H9 (cell line): ENCODE data around the gene PLGRKT. TPM values are rescaled to one million over a fixed set of nuclear protein-coding genes. Genes with fewer than 3 reads are reported as not detected.
A peak's percentile ranks its signal among the peaks of the same experiment; 100 is the strongest.

Experiments used
- DNase-seq: peaks from one replicate; pipeline ENCODE4 v3.0.0-alpha.2; 2017
- H2AFZ ChIP-seq: one replicate; pipeline ENCODE4 v1.6.1; 2013; ENCODE audit warnings: mild to moderate bottlenecking, low read length, control low read depth, moderate library complexity
- H2AK5ac ChIP-seq: 2 replicates; pipeline ENCODE4 v1.6.1; 2013; ENCODE audit warnings: low read length, control low read depth, mixed read lengths; ENCODE audit not compliant: insufficient read length
- H2BK120ac ChIP-seq: one replicate; pipeline ENCODE4 v1.6.1; 2013; ENCODE audit warnings: low read depth, mild to moderate bottlenecking, low read length, control low read depth, inconsistent platforms; ENCODE audit not compliant: poor library complexity, severe bottlenecking
- H2BK12ac ChIP-seq: 2 replicates; pipeline ENCODE4 v1.6.1; 2013; ENCODE audit warnings: low read length, control low read depth, mixed read lengths, low read depth; ENCODE audit not compliant: insufficient read length
- H2BK15ac ChIP-seq: 2 replicates; pipeline ENCODE4 v1.6.1; 2013; ENCODE audit warnings: low read depth, low read length, control low read depth
- H2BK20ac ChIP-seq: one replicate; pipeline ENCODE4 v1.6.1; 2013; ENCODE audit warnings: low read depth, mild to moderate bottlenecking, low read length, control low read depth, inconsistent platforms; ENCODE audit not compliant: poor library complexity, severe bottlenecking
- H2BK5ac ChIP-seq: 2 replicates; pipeline ENCODE4 v1.6.1; 2013; ENCODE audit warnings: low read length, control low read depth, mixed read lengths; ENCODE audit not compliant: insufficient read length
- H3K14ac ChIP-seq: 2 replicates; pipeline ENCODE4 v1.6.1; 2013; ENCODE audit warnings: low read length, control low read depth; ENCODE audit not compliant: insufficient read depth
- H3K18ac ChIP-seq: 2 replicates; pipeline ENCODE4 v1.6.1; 2013; ENCODE audit warnings: low read depth, mild to moderate bottlenecking, mixed read lengths, low read length, control low read depth; ENCODE audit not compliant: insufficient read length
- H3K23ac ChIP-seq: 2 replicates; pipeline ENCODE4 v1.6.1; 2013; ENCODE audit warnings: low read length, control low read depth, mixed read lengths, low read depth; ENCODE audit not compliant: insufficient read length
- H3K23me2 ChIP-seq: 2 replicates; pipeline ENCODE4 v1.6.1; 2013; ENCODE audit warnings: low read depth, mild to moderate bottlenecking, mixed read lengths, low read length, control low read depth; ENCODE audit not compliant: insufficient read length, poor library complexity, severe bottlenecking
- H3K27ac ChIP-seq: 2 replicates; pipeline ENCODE4 v1.5.1; 2013; ENCODE audit warnings: low read length, control low read depth, mixed read lengths, low read depth; ENCODE audit not compliant: insufficient read length
- H3K27me3 ChIP-seq: 2 replicates; pipeline ENCODE4 v1.6.1; 2013; ENCODE audit warnings: low read length, control low read depth, inconsistent platforms; ENCODE audit not compliant: insufficient read depth
- H3K4ac ChIP-seq: 2 replicates; pipeline ENCODE4 v1.6.1; 2013; ENCODE audit warnings: low read depth, mild to moderate bottlenecking, control low read depth, inconsistent platforms, low read length, moderate library complexity
- H3K4me1 ChIP-seq: 2 replicates; pipeline ENCODE4 v1.6.1; 2013; ENCODE audit warnings: low read length, control low read depth, inconsistent platforms; ENCODE audit not compliant: insufficient read depth
- H3K4me2 ChIP-seq: 2 replicates; pipeline ENCODE4 v1.6.1; 2013; ENCODE audit warnings: low read length, control low read depth, mixed read lengths; ENCODE audit not compliant: insufficient read length, insufficient read depth
- H3K56ac ChIP-seq: 2 replicates; pipeline ENCODE4 v1.6.1; 2013; ENCODE audit warnings: low read depth, mild to moderate bottlenecking, mixed read lengths, low read length, control low read depth; ENCODE audit not compliant: insufficient read length
- H3K79me1 ChIP-seq: 2 replicates; pipeline ENCODE4 v1.6.1; 2013; ENCODE audit warnings: low read depth, mild to moderate bottlenecking, moderate library complexity, low read length, control low read depth, inconsistent platforms; ENCODE audit not compliant: insufficient read depth, poor library complexity, severe bottlenecking
- H3K79me2 ChIP-seq: 2 replicates; pipeline ENCODE4 v1.6.1; 2013; ENCODE audit warnings: low read length, control low read depth, inconsistent platforms; ENCODE audit not compliant: insufficient read depth
- H3K9ac ChIP-seq: 2 replicates; pipeline ENCODE4 v1.6.1; 2013; ENCODE audit warnings: low read length, control low read depth, mixed read lengths; ENCODE audit not compliant: insufficient read length; ENCODE audit errors: extremely low read depth
- H3K9me3 ChIP-seq: one replicate; pipeline ENCODE4 v1.6.1; 2013; ENCODE audit warnings: low read depth, low read length, inconsistent platforms; ENCODE audit not compliant: control insufficient read depth
- H3T11ph ChIP-seq: one replicate; pipeline ENCODE4 v1.6.1; 2013; ENCODE audit warnings: mild to moderate bottlenecking, low read length, control low read depth, inconsistent platforms
- H4K20me1 ChIP-seq: one replicate; pipeline ENCODE4 v1.6.1; 2013; ENCODE audit not compliant: control insufficient read depth, insufficient read length, insufficient read depth
- H4K5ac ChIP-seq: 2 replicates; pipeline ENCODE4 v1.6.1; 2013; ENCODE audit warnings: low read depth, mild to moderate bottlenecking, mixed read lengths, low read length, control low read depth; ENCODE audit not compliant: insufficient read length
- H4K8ac ChIP-seq: replicated peaks from 2 replicates; pipeline ENCODE4 v1.6.1; 2013; ENCODE audit warnings: low read length, control low read depth, mixed read lengths, low read depth; ENCODE audit not compliant: insufficient read length
- H4K91ac ChIP-seq: 2 replicates; pipeline ENCODE4 v1.6.1; 2013; ENCODE audit warnings: low read depth, mild to moderate bottlenecking, moderate library complexity, mixed read lengths, low read length, control low read depth; ENCODE audit not compliant: insufficient read length
- H3K27ac Mint-ChIP-seq, 3 experiments: 2 replicates in 2 of 3; 3 replicates in 1 of 3; pipeline ENCODE4 v1.8.0; 2020 to 2021; ENCODE audit warnings: mixed read lengths in 3 of 3, mild to moderate bottlenecking in 1 of 3, moderate library complexity in 1 of 3
- H3K27me3 Mint-ChIP-seq: 2 replicates; pipeline ENCODE4 v1.8.0; 2021; ENCODE audit warnings: low read depth, mild to moderate bottlenecking, moderate library complexity, mixed read lengths
- H3K36me3 Mint-ChIP-seq, 3 experiments: 2 replicates in 2 of 3; 3 replicates in 1 of 3; pipeline ENCODE4 v1.8.0; 2020 to 2021; ENCODE audit warnings: low read depth in 3 of 3, mixed read lengths in 3 of 3; ENCODE audit not compliant: insufficient read depth in 1 of 3
- H3K4me1 Mint-ChIP-seq, 2 experiments: 2 replicates each; pipeline ENCODE4 v1.8.0; 2020; ENCODE audit warnings: mixed read lengths in 2 of 2
- H3K4me3 Mint-ChIP-seq, 2 experiments: 2 replicates in 1 of 2; 3 replicates in 1 of 2; pipeline ENCODE4 v1.8.0; 2020 to 2021; ENCODE audit warnings: mild to moderate bottlenecking in 2 of 2, mixed read lengths in 2 of 2, moderate library complexity in 1 of 2
- H3K9me3 Mint-ChIP-seq, 2 experiments: 2 replicates in 1 of 2; 3 replicates in 1 of 2; pipeline ENCODE4 v1.8.0; 2020; ENCODE audit warnings: mild to moderate bottlenecking in 2 of 2, mixed read lengths in 2 of 2, moderate library complexity in 1 of 2
- whole genome bisulfite sequencing: extraction: QIAGEN DNeasy Blood & Tissue Kit; methylation state at CpG from one replicate; pipeline ENCODE4 v1.1.7; 2013; ENCODE audit warnings: missing lambda C conversion rate, low lambda C conversion rate, mixed read lengths; ENCODE audit not compliant: insufficient read length; ENCODE audit errors: extremely low coverage; 5-methylcytosine and 5-hydroxymethylcytosine counted together
- total RNA-seq: library from RNA; stranded (reverse); gene quantifications from 2 replicates; pipeline ENCODE4 v1.2.1, GENCODE V29; 2021
- TF ChIP-seq, protein P1 (sequence below): fragments of 200-600 bp; sonication (generic); conservative IDR thresholded peaks from 3 replicates; pipeline ENCODE4 v1.8.0; 2021; ENCODE audit warnings: antibody characterized with exemption, mild to moderate bottlenecking

PLGRKT gene
- total RNA-seq, 1 experiment from 2014 or later = 19.6 TPM

DNA sequence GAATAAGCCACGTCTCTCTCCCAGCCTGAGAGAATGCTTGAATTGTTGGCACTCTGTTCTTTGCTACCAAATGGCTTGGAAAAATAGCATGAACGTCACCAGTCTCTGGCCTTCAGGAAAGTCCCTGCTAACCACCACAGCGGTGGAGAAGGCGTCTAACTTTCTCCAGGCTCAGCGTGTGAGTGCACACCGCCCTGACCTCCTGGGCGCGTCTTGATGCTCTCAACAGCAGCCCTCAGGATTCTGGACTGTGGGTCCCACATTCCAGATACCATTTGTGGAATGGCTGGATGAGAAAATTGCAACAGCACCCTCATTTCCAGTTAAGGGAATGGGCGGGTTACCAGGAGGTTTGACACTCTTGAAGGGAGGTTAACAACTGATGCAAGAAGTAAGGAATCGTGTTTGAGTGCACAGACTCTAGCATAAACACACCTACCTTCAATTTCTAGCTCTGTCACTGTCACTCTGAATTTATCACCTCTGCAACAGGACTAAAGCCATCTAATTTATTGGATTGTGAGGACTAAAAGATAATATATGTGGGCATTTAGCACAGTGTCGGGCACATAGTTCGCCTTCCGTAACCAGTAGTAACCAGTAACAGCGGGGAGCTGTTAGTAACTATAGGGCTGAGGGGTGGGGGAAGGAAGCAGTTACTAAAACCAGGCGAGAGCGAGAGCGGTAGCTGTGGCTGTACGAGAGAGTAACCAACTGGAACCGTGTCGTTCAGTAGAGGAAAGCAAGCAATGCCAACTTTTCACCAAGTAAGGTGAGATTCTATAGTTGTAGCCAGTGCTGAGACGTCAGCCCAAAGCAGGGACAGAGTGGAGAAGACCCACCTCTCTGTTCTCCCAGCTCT lies 807 bp upstream of the PLGRKT start:
- H3K18ac ChIP-seq = peak overlapping the region; percentile 14
- peak overlapping the region; percentile 13 for H4K5ac ChIP-seq
- H4K91ac ChIP-seq = no peak overlapping the region
- H3T11ph ChIP-seq = no peak overlapping the region
- peak overlapping the region; percentile 93 for H3K4me2 ChIP-seq
- Mint-ChIP-seq H3K27ac (peak overlapping the region; percentile 65 to 94 (median 89); a peak in 5 of 7 replicates), H3K4me1 (peaks cover 19 to 23% of the 10 kb centered on the region in 2 experiments), H3K4me3 (peak overlapping the region; percentile 92 to 96), H3K36me3 (peaks cover 23 to 26% (median 23%) of the 10 kb centered on the region in 3 experiments), H3K9me3 (peaks cover 10 to 13% of the 10 kb centered on the region in 2 experiments), H3K27me3 (no peaks in the 10 kb centered on the region)
- H2BK5ac ChIP-seq = no peak overlapping the region
- DNase-seq = no peak
- H4K20me1 ChIP-seq = no peaks in the 10 kb centered on the region
- H2AK5ac ChIP-seq = no peak overlapping the region
- no peaks in the 10 kb centered on the region for H3K4me1 ChIP-seq
- no peak overlapping the region for H4K8ac ChIP-seq
- H3K9ac ChIP-seq = peak overlapping the region; percentile 27
- H2BK15ac ChIP-seq = no peak overlapping the region
- no peaks in the 10 kb centered on the region for H3K27me3 ChIP-seq
- H3K9me3 ChIP-seq = no peaks in the 10 kb centered on the region
- peak overlapping the region; percentile 22 for H3K27ac ChIP-seq
- no CpG with 5 or more reads among the region's 21 CpGs for WGBS
- H3K79me1 ChIP-seq = no peaks in the 10 kb centered on the region
- H3K56ac ChIP-seq = no peak overlapping the region
- H3K79me2 ChIP-seq = no peaks in the 10 kb centered on the region
- no peak overlapping the region for H2BK20ac ChIP-seq
- H3K23me2 ChIP-seq = peaks cover 12% of the 10 kb centered on the region
- no peak overlapping the region for H2AFZ ChIP-seq
- no peak overlapping the region for H3K4ac ChIP-seq
- H3K14ac ChIP-seq = no peak overlapping the region
- no peak overlapping the region for H2BK120ac ChIP-seq
- no peak overlapping the region for H2BK12ac ChIP-seq
- TF ChIP-seq, protein P1, sequence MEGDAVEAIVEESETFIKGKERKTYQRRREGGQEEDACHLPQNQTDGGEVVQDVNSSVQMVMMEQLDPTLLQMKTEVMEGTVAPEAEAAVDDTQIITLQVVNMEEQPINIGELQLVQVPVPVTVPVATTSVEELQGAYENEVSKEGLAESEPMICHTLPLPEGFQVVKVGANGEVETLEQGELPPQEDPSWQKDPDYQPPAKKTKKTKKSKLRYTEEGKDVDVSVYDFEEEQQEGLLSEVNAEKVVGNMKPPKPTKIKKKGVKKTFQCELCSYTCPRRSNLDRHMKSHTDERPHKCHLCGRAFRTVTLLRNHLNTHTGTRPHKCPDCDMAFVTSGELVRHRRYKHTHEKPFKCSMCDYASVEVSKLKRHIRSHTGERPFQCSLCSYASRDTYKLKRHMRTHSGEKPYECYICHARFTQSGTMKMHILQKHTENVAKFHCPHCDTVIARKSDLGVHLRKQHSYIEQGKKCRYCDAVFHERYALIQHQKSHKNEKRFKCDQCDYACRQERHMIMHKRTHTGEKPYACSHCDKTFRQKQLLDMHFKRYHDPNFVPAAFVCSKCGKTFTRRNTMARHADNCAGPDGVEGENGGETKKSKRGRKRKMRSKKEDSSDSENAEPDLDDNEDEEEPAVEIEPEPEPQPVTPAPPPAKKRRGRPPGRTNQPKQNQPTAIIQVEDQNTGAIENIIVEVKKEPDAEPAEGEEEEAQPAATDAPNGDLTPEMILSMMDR = no peak
- no peak overlapping the region for H3K23ac ChIP-seq
